Measurements from ENCODE around the gene CFAP74. TPM values are rescaled to one million over a fixed set of nuclear protein-coding genes. Genes with fewer than 3 reads are reported as not detected.
A peak's percentile ranks its signal among the peaks of the same experiment; 100 is the strongest.

Gene CFAP74
- total RNA-seq, result not detected

DNA sequence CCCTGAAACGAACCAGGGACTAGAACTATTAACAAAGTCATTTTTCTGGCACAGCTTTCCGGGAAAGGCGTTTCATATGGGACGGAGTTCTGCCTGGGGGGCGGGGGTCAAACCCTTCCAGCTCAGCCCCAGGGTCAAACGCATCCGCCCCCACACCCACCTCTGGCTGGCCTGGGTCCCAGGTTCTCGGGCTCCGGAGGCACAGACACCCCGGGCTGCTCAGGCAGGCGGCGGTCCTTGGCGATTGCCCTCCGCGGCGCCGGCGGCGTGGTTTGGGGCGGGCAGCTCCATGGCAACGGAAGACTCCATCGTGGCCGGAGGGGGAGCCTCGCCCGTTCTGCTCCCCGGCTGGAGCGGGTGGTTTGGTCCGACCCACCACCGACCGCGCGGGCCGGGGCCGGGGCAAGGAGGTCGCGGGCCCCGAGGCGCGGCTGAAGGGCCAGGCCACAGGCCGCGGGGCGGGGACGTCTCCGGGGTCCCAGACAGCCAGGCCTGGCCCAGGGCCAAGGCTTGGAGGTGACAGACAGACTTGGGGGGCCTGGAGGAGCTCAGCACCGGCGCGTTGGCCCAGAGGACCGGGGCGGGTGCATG lies at the start of gene CFAP74:
CFAP74 (minus strand) TSS at position 246 of the 591 bp plus-strand sequence. CDS start 12,830 bp downstream, outside the sequence.
- peaks cover 0 to 6% (median 0%) of the 10 kb centered on the region in 4 donors for H3K4me1 ChIP-seq
- no peak for DNase-seq (ENCODE audit: low spot score in 2 of 2)
- no peaks in the 10 kb centered on the region for H3K36me3 ChIP-seq
- H3K4me3 ChIP-seq, result no peak within 1 kb of the TSS
- H3K27me3 ChIP-seq, result peaks cover 0 to 90% of the 10 kb centered on the region in 2 donors
- TF ChIP-seq CTCF (IDR thresholded peaks at IDR 0.05) (no peak), EP300 (IDR thresholded peaks at IDR 0.05) (no peak), POLR2A (IDR thresholded peaks at IDR 0.05) (no peak)
- 3 to 7% methylated on average over 22 to 29 of the region's 49 CpGs for WGBS, 2 donors
- no peak within 1 kb of the TSS for H3K27ac ChIP-seq
- H3K9me3 ChIP-seq, result no peaks in the 10 kb centered on the region

DNA sequence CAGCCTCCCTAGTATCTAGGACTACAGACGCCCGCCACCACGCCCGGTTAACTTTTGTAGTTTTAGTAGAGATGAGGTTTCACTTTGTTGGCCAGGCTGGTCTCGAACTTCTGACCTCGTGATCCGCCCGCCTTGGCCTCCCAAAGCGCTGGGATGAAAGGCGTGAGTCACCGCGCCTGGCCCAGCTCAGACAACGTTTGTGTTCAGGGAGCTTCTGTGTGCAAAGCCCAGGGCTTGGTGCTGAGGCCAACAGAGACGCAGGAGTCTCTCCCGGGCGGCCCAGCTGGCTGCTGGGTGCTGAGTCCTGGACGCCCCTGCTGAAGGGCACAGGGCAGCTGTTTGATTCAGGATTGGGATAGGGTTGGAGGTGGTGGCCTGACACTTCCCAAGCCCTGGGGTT lies 49.6 kb upstream of the CFAP74 start:
- 77 to 79% methylated on average over 13 to 14 of the region's 17 CpGs for WGBS, 2 donors
- DNase-seq (ENCODE audit: low spot score in 2 of 2), result no peak
- H3K9me3 ChIP-seq, result no peaks in the 10 kb centered on the region
- H3K27me3 ChIP-seq, result peaks cover 3 to 52% of the 10 kb centered on the region in 2 donors
- no peaks in the 10 kb centered on the region for H3K36me3 ChIP-seq
- H3K4me3 ChIP-seq, result no peak overlapping the region
- no peak overlapping the region for H3K27ac ChIP-seq
- peaks cover 0 to 19% (median 5%) of the 10 kb centered on the region in 4 donors for H3K4me1 ChIP-seq
- TF ChIP-seq EP300 (IDR thresholded peaks at IDR 0.05) (no peak), POLR2A (IDR thresholded peaks at IDR 0.05) (no peak), CTCF (IDR thresholded peaks at IDR 0.05) (no peak)

DNA sequence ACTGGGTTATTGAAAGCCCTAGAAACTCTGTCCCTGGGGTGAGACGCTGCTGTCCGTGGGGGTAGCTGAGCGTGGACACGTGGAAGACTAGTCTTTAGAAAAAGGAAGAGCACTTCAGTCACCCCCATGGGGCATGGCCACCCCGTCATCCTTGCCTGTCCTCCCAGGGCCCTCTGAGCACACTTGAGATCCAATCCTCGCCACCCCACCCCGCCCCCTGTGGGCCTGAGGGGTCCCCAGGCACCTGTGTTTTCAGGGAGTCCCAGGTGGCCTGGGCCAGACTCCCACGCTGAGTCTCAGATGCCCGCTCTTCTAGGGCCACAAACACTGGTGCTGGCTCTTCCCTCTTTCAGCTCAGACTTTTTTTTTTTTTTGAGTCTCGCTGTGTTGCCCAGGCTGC lies 49.2 kb upstream of the CFAP74 start:
- Histone ChIP-seq H3K4me1 (peaks cover 0 to 19% (median 5%) of the 10 kb centered on the region in 4 donors), H3K27ac (no peak overlapping the region), H3K36me3 (no peaks in the 10 kb centered on the region), H3K4me3 (no peak overlapping the region), H3K9me3 (no peaks in the 10 kb centered on the region), H3K27me3 (peaks cover 4 to 56% of the 10 kb centered on the region in 2 donors)
- DNase-seq (ENCODE audit: low spot score in 2 of 2), result no peak
- TF ChIP-seq EP300 (IDR thresholded peaks at IDR 0.05) (no peak), POLR2A (IDR thresholded peaks at IDR 0.05) (no peak)
- 81 to 84% methylated on average over 9 to 10 of the region's 10 CpGs for WGBS, 2 donors

DNA sequence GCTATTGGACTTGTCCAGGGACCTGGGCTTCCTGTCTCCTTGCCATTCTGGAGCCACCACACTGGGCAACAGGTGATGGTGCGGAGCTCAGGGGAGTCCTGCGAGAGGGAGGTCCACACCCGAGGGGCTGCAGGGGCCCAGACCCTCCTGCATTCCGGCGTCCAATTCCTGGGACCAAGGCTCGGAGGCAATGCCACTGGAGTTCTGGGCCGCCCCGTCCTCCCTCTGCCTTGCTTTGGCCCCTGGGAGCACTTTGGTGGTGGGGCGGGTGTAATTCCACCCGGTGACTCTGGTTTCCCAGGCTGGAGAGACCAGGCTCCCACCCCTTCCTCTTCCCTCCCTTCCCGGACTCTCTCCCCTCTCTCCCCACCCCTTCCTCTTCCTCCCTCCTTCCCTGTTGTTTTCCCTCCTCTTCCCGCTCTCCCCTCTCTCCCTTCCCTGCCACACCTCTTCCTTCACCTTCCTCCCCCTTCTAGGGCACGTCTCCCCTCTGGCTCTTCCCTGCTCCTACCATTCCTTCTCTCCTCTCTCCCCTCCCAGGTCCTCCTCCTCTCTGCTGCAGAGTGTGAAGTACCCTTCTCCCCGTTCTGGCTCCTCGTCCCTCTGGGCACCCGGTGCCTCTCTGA lies 48.6 kb upstream of the CFAP74 start:
- TF ChIP-seq CTCF (IDR thresholded peaks at IDR 0.05) (no peak), EP300 (IDR thresholded peaks at IDR 0.05) (no peak), POLR2A (IDR thresholded peaks at IDR 0.05) (no peak)
- peaks cover 4 to 62% of the 10 kb centered on the region in 2 donors for H3K27me3 ChIP-seq
- 53 to 56% methylated on average over 14 to 16 of the region's 16 CpGs for WGBS, 2 donors
- no peak for DNase-seq (ENCODE audit: low spot score in 2 of 2)
- H3K4me1 ChIP-seq, result peaks cover 0 to 19% (median 5%) of the 10 kb centered on the region in 4 donors
- H3K9me3 ChIP-seq, result no peaks in the 10 kb centered on the region
- no peak overlapping the region for H3K4me3 ChIP-seq
- no peaks in the 10 kb centered on the region for H3K36me3 ChIP-seq
- H3K27ac ChIP-seq, result no peak overlapping the region

DNA sequence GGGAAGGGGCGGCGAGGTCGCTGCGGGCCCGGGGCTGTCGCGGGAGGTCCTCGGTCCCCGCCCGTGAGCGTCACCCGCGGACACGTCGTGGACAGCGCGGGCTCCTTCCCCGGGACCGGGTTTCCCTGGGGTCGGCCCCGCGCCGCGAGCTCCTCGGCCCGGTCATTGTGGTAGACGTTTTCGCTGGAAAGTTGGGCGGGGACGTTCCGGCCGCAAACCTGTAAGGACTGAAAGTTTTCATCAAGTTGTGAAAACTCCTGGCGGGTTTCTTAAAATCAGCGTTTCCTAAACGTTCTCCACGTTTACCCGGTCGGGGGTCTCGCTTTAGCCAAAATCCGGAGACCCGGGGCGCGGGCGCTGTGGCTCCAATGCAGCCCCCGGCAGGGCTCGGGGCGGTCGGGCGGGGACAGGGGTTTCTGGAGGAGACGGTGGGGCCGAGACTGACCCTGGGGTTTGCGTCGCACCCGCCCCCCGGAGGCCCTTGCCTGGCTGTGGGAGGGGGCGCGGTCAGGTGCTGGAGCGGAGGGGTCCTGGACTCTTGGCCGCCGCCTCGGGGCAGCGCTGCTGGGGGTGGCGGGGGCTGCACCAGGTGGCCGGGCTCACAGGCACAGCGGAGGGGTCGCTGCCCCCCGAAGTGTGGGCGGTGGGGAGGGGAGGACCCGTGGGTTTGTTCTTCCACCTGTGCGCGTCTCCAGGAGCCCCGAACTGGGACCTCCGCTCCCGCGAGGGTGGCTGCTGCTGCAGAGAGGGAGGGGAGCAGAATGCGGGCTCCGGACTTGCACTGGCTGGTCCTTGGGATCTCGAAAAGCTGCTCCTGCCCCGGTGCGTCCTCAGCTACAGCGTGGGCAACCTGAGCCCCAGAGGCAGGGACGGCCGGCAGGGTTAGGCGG lies 47.5 kb upstream of the CFAP74 start:
- Histone ChIP-seq H3K36me3 (no peaks in the 10 kb centered on the region), H3K27ac (peak overlapping the region in 1 of 4 donors; percentile 74), H3K4me3 (peak overlapping the region in 3 of 4 donors; percentile 6 to 53 (median 47)), H3K27me3 (peaks cover 4 to 73% of the 10 kb centered on the region in 2 donors), H3K4me1 (peaks cover 0 to 19% (median 5%) of the 10 kb centered on the region in 4 donors), H3K9me3 (no peaks in the 10 kb centered on the region)
- 14 to 17% methylated on average over 34 to 45 of the region's 84 CpGs for WGBS, 2 donors
- DNase-seq (ENCODE audit: low spot score in 2 of 2), result no peak
- TF ChIP-seq EP300 (IDR thresholded peaks at IDR 0.05) (no peak), CTCF (IDR thresholded peaks at IDR 0.05) (no peak)

All from tibial nerve (tissue), 4 donors.